Measurements from ENCODE around the gene EFEMP1. TPM values are rescaled to one million over a fixed set of nuclear protein-coding genes. Genes with fewer than 3 reads are reported as not detected.

The EFEMP1 gene
- total and polyA plus RNA-seq, 2 of the 13 experiments (the other 11 are each of a cell fraction or from before 2014, with no cell fraction given), result not detected

DNA sequence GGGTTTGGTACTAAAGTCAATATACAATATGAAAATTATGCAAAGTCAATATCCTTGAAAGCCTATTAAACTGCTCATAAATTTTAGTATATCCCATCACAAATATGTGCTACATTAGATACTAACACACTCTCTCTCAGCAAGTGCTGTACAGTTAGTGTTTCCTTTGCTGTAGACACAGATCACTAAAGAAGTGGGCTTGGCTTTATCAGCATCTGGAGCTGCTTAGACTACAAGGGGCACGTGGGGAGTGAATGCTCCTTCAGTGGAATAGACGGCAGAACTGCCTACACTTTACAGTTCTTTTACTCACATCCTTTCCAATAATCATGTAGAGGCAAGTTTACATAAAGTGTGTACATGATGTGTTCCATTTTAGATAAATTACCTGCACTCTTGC is 26.0 kb upstream of the EFEMP1 start:
- intact Hi-C loops (cut with micrococcal nuclease; ENCODE audit: unreplicated experiment), result no loop called here
- ChIA-PET POLR2A (no interaction called here), CTCF (ENCODE audit: low intra/inter-chr PET ratio, low total read pairs) (no interaction called here)
- no TSS peak for BruUV-seq (replicated peaks)
- in situ Hi-C loops (cut with HindIII; ENCODE audit: extremely low pct_ligation_motif_present, low pct_unique_long_range_greater_than_20kb), result no loop called here
- Histone ChIP-seq H3K4me3 (replicated peaks in 1 of 3; ENCODE audit: insufficient read depth in 1 of 3, low read depth in 2 of 3, low read length in 3 of 3) (no peak overlapping the region), H3K9ac (ENCODE audit: insufficient read depth, low read depth, low read length) (no peak overlapping the region), H4K20me1 (ENCODE audit: insufficient read depth, low read length) (no peaks in the 10 kb centered on the region), H3K4me1 (ENCODE audit: insufficient read depth, low read length) (no peaks in the 10 kb centered on the region), H3K36me3 (replicated peaks in 1 of 2; ENCODE audit: control insufficient read depth in 1 of 2, insufficient read depth in 2 of 2, low read length in 2 of 2) (no peaks in the 10 kb centered on the region), H3K27me3 (ENCODE audit: control insufficient read depth in 1 of 2, insufficient read depth in 2 of 2, low read length in 2 of 2) (peaks cover 0 to 3% of the 10 kb centered on the region in 2 experiments; a peak in 1 of 5 replicates), H2AFZ (ENCODE audit: low read length) (no peak overlapping the region), H3K27ac (ENCODE audit: extremely low read length, insufficient read depth, low read length) (no peak overlapping the region), H3K9me3 (ENCODE audit: low read length) (no peaks in the 10 kb centered on the region), H3K79me2 (ENCODE audit: insufficient read depth, low read length) (no peaks in the 10 kb centered on the region), H3K4me2 (ENCODE audit: low read depth, low read length) (no peak overlapping the region)
- 0% methylated on average over 2 of the region's 2 CpGs for WGBS (ENCODE audit: low lambda C conversion rate)
- no peak for DNase-seq (ENCODE audit: low spot score)
- ATAC-seq, result no peak
- TF ChIP-seq ZNF530 (CRISPR knock-in tag; IDR thresholded peaks at IDR 0.05; ENCODE audit: low read depth) (no peak), ZNF768 (CRISPR knock-in tag; IDR thresholded peaks at IDR 0.05) (no peak), ZNF205 (CRISPR knock-in tag; IDR thresholded peaks at IDR 0.05) (no peak), ZNF652 (CRISPR knock-in tag; IDR thresholded peaks at IDR 0.05; ENCODE audit: borderline replicate concordance, low read depth) (no peak), U2AF2 (IDR thresholded peaks at IDR 0.05; ENCODE audit: low read depth, low read length) (no peak), AGO1 (IDR thresholded peaks at IDR 0.05; ENCODE audit: low read depth, low read length, poor library complexity, severe bottlenecking) (no peak), TMF1 (CRISPR knock-in tag; IDR thresholded peaks at IDR 0.05; ENCODE audit: low read depth) (no peak), MEIS1 (CRISPR knock-in tag; IDR thresholded peaks at IDR 0.05; ENCODE audit: borderline replicate concordance) (no peak), ZNF562 (CRISPR knock-in tag; IDR thresholded peaks at IDR 0.05; ENCODE audit: borderline replicate concordance) (no peak), FOXC1 (CRISPR knock-in tag; IDR thresholded peaks at IDR 0.05; ENCODE audit: borderline replicate concordance) (no peak), SP2 (CRISPR knock-in tag; IDR thresholded peaks at IDR 0.05) (no peak), SIN3B (IDR thresholded peaks at IDR 0.05; ENCODE audit: low read length) (no peak), FOSL2 (CRISPR knock-in tag; IDR thresholded peaks at IDR 0.05) (no peak), SRSF4 (IDR thresholded peaks at IDR 0.05; ENCODE audit: low read depth, low read length, poor library complexity, severe bottlenecking) (no peak), ZNF34 (CRISPR knock-in tag; IDR thresholded peaks at IDR 0.05; ENCODE audit: borderline replicate concordance) (no peak), AGO2 (optimal IDR thresholded peaks at IDR 0.05; ENCODE audit: low read depth, low read length) (no peak), FOXK2 (IDR thresholded peaks at IDR 0.05) (no peak)
- TF ChIP-seq, protein P1, sequence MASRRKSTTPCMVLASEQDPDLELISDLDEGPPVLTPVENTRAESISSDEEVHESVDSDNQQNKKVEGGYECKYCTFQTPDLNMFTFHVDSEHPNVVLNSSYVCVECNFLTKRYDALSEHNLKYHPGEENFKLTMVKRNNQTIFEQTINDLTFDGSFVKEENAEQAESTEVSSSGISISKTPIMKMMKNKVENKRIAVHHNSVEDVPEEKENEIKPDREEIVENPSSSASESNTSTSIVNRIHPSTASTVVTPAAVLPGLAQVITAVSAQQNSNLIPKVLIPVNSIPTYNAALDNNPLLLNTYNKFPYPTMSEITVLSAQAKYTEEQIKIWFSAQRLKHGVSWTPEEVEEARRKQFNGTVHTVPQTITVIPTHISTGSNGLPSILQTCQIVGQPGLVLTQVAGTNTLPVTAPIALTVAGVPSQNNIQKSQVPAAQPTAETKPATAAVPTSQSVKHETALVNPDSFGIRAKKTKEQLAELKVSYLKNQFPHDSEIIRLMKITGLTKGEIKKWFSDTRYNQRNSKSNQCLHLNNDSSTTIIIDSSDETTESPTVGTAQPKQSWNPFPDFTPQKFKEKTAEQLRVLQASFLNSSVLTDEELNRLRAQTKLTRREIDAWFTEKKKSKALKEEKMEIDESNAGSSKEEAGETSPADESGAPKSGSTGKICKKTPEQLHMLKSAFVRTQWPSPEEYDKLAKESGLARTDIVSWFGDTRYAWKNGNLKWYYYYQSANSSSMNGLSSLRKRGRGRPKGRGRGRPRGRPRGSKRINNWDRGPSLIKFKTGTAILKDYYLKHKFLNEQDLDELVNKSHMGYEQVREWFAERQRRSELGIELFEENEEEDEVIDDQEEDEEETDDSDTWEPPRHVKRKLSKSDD (CRISPR knock-in tag; IDR thresholded peaks at IDR 0.05; ENCODE audit: low read depth), result no peak
- TF ChIP-seq, protein P2, sequence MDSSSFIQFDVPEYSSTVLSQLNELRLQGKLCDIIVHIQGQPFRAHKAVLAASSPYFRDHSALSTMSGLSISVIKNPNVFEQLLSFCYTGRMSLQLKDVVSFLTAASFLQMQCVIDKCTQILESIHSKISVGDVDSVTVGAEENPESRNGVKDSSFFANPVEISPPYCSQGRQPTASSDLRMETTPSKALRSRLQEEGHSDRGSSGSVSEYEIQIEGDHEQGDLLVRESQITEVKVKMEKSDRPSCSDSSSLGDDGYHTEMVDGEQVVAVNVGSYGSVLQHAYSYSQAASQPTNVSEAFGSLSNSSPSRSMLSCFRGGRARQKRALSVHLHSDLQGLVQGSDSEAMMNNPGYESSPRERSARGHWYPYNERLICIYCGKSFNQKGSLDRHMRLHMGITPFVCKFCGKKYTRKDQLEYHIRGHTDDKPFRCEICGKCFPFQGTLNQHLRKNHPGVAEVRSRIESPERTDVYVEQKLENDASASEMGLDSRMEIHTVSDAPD (CRISPR knock-in tag; IDR thresholded peaks at IDR 0.05), result no peak
- no peak for FAIRE-seq
